ENCODE measurements around the gene ERC2. TPM values are rescaled to one million over a fixed set of nuclear protein-coding genes. Genes with fewer than 3 reads are reported as not detected.
A peak's percentile ranks its signal among the peaks of the same experiment; 100 is the strongest.

Gene ERC2
- total RNA-seq, 1 donor from 2014 or later = 7.4 TPM

- Histone ChIP-seq H3K9ac (ENCODE audit: low read length) (peak overlapping the region; percentile 99), H3K4me3 (ENCODE audit: insufficient read depth, low read depth, low read length) (peak overlapping the region; percentile 77), H3K4me2 (ENCODE audit: low read length) (peak overlapping the region; percentile 97), H3K36me3 (ENCODE audit: insufficient read depth, low read length) (peaks cover 24% of the 10 kb centered on the region), H3K27ac (ENCODE audit: low read depth, low read length) (peak overlapping the region; percentile 97), H3K4me1 (ENCODE audit: insufficient read depth, low read length) (peaks cover 36% of the 10 kb centered on the region), H3K27me3 (ENCODE audit: insufficient read depth, low read length) (no peaks in the 10 kb centered on the region), H4K20me1 (ENCODE audit: insufficient read depth, low read length) (no peaks in the 10 kb centered on the region), H2AFZ (ENCODE audit: low read depth, low read length) (no peak overlapping the region), H3K9me3 (ENCODE audit: insufficient read depth, low read depth, low read length) (no peaks in the 10 kb centered on the region), H3K79me2 (ENCODE audit: insufficient read depth, low read length) (peaks cover 99% of the 10 kb centered on the region)
- Mint-ChIP-seq H3K9me3 (ENCODE audit: unreplicated experiment) (no peaks in the 10 kb centered on the region), H3K36me3 (ENCODE audit: low read depth, unreplicated experiment) (peaks cover 6% of the 10 kb centered on the region), H3K4me3 (ENCODE audit: unreplicated experiment) (peak overlapping the region; percentile 79), H3K4me1 (ENCODE audit: low read depth, unreplicated experiment) (peaks cover 17% of the 10 kb centered on the region), H3K27ac (ENCODE audit: unreplicated experiment) (peak overlapping the region; percentile 53), H3K27me3 (ENCODE audit: low read depth, unreplicated experiment) (no peaks in the 10 kb centered on the region)
- DNase-seq (ENCODE audit: low read depth) (peak; percentile 63), FAIRE-seq (no peak)
- TF ChIP-seq CTCF (IDR thresholded peaks at IDR 0.05; ENCODE audit: insufficient read depth, low read depth, low read length) = no peak
These were observed 985.6 kb downstream of the ERC2 start for GRCh38 chr3:55482496-55483195.

GRCh38 chr3:55481744-55482495, 986.3 kb downstream of the ERC2 start:
- peaks cover 22% of the 10 kb centered on the region for H3K4me1 Mint-ChIP-seq (ENCODE audit: low read depth, unreplicated experiment)
- peak; percentile 57 for DNase-seq (ENCODE audit: low read depth)

More at GRCh38 chr3:55481744-55482495, 986.3 kb downstream of the ERC2 start:
- Histone ChIP-seq H3K79me2 (ENCODE audit: insufficient read depth, low read length) (peaks cover 99% of the 10 kb centered on the region), H4K20me1 (ENCODE audit: insufficient read depth, low read length) (peaks cover 4% of the 10 kb centered on the region), H3K36me3 (ENCODE audit: insufficient read depth, low read length) (peaks cover 24% of the 10 kb centered on the region), H3K4me1 (ENCODE audit: insufficient read depth, low read length) (peaks cover 42% of the 10 kb centered on the region), H3K9ac (ENCODE audit: low read length) (peak overlapping the region; percentile 99), H3K9me3 (ENCODE audit: insufficient read depth, low read depth, low read length) (no peaks in the 10 kb centered on the region), H3K4me2 (ENCODE audit: low read length) (peak overlapping the region; percentile 97), H3K27ac (ENCODE audit: low read depth, low read length) (peak overlapping the region; percentile 97), H3K4me3 (ENCODE audit: insufficient read depth, low read depth, low read length) (peak overlapping the region; percentile 77), H2AFZ (ENCODE audit: low read depth, low read length) (no peak overlapping the region), H3K27me3 (ENCODE audit: insufficient read depth, low read length) (no peaks in the 10 kb centered on the region)
- TF ChIP-seq EZH2 (IDR thresholded peaks at IDR 0.05; ENCODE audit: insufficient read depth, low read length) (no peak), CTCF (IDR thresholded peaks at IDR 0.05; ENCODE audit: insufficient read depth, low read depth, low read length) (peak; percentile 22)
- FAIRE-seq = no peak
- peak overlapping the region; percentile 60 for H3K27ac Mint-ChIP-seq (ENCODE audit: unreplicated experiment)
- no peaks in the 10 kb centered on the region for H3K9me3 Mint-ChIP-seq (ENCODE audit: unreplicated experiment)
- peaks cover 6% of the 10 kb centered on the region for H3K36me3 Mint-ChIP-seq (ENCODE audit: low read depth, unreplicated experiment)
- H3K4me3 Mint-ChIP-seq (ENCODE audit: unreplicated experiment) = peak overlapping the region; percentile 79
- H3K27me3 Mint-ChIP-seq (ENCODE audit: low read depth, unreplicated experiment) = no peaks in the 10 kb centered on the region

Measured in astrocyte (in vitro differentiated cells and primary cell).